IPS-20b (cell line): Measurements from ENCODE around the gene UBXN10.

Experiments
- H3K27ac ChIP-seq: one replicate; pipeline ENCODE4 v1.5.1; 2013; ENCODE audit warnings: low read length
- H3K27me3 ChIP-seq: 2 replicates; pipeline ENCODE4 v1.6.1; 2013; ENCODE audit warnings: mild to moderate bottlenecking, low read length, inconsistent platforms; ENCODE audit not compliant: insufficient read depth
- H3K36me3 ChIP-seq: 2 replicates; pipeline ENCODE4 v1.6.1; 2013; ENCODE audit warnings: low read depth, mild to moderate bottlenecking, inconsistent platforms, low read length, moderate library complexity; ENCODE audit not compliant: insufficient read depth
- H3K4me1 ChIP-seq: 2 replicates; pipeline ENCODE4 v1.6.1; 2013; ENCODE audit warnings: mild to moderate bottlenecking, control low read depth, inconsistent platforms, low read length, moderate library complexity; ENCODE audit not compliant: insufficient read depth
- H3K4me3 ChIP-seq: 2 replicates; pipeline ENCODE4 v1.5.1; 2013; ENCODE audit warnings: mild to moderate bottlenecking, low read length, inconsistent platforms
- H3K9ac ChIP-seq: 2 replicates; pipeline ENCODE4 v1.6.1; 2013; ENCODE audit warnings: low read depth, mild to moderate bottlenecking, inconsistent platforms, low read length, moderate library complexity
- H3K9me3 ChIP-seq: 2 replicates; pipeline ENCODE4 v1.6.1; 2013; ENCODE audit warnings: mild to moderate bottlenecking, low read depth, low read length, inconsistent platforms; ENCODE audit not compliant: insufficient read depth

Gene UBXN10

GRCh38 chr1:20178634-20179370, 7.1 kb upstream of the UBXN10 start:
- no peaks in the 10 kb centered on the region for H3K9me3 ChIP-seq
- H3K4me3 ChIP-seq, result no peak overlapping the region
- no peak overlapping the region for H3K9ac ChIP-seq
- H3K27me3 ChIP-seq, result peaks cover 32% of the 10 kb centered on the region
- H3K4me1 ChIP-seq, result no peaks in the 10 kb centered on the region
- H3K36me3 ChIP-seq, result no peaks in the 10 kb centered on the region
- no peak overlapping the region for H3K27ac ChIP-seq

- Histone ChIP-seq H3K9me3 (no peaks in the 10 kb centered on the region), H3K4me1 (no peaks in the 10 kb centered on the region), H3K9ac (no peak overlapping the region), H3K36me3 (no peaks in the 10 kb centered on the region), H3K27me3 (peaks cover 38% of the 10 kb centered on the region), H3K27ac (no peak overlapping the region), H3K4me3 (no peak overlapping the region)
These were observed 6.3 kb upstream of the UBXN10 start for GRCh38 chr1:20179371-20180128.

GRCh38 chr1:20180129-20180843, 5.6 kb upstream of the UBXN10 start:
- H3K27me3 ChIP-seq, result peaks cover 44% of the 10 kb centered on the region
- no peaks in the 10 kb centered on the region for H3K4me1 ChIP-seq
- H3K4me3 ChIP-seq, result no peak overlapping the region

DNA sequence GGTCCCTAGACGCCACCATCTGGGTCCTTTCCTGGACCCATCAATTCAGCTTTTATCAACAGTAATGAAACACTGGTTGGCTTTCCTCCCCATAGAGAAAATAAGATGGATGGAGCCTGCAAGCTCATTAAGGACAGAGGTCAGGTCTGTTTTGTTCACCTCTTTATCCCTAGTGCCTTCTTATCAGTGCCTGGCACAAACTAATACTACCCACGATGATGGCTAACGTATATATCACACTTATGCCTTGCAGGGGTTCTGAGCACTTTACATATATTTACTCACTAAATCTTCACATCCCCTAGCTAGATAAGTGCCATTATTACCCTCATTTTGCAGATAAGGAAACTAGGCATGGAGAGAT, 5.1 kb upstream of the UBXN10 start:
- Histone ChIP-seq H3K27ac (no peak overlapping the region), H3K27me3 (peaks cover 49% of the 10 kb centered on the region), H3K9ac (no peak overlapping the region), H3K9me3 (no peaks in the 10 kb centered on the region), H3K4me1 (no peaks in the 10 kb centered on the region), H3K4me3 (no peak overlapping the region), H3K36me3 (no peaks in the 10 kb centered on the region)

More at GRCh38 chr1:20180129-20180843, 5.6 kb upstream of the UBXN10 start:
- H3K36me3 ChIP-seq, result no peaks in the 10 kb centered on the region
- H3K27ac ChIP-seq, result no peak overlapping the region
- H3K9me3 ChIP-seq, result no peaks in the 10 kb centered on the region
- no peak overlapping the region for H3K9ac ChIP-seq

- Histone ChIP-seq H3K4me3 (no peak overlapping the region), H3K4me1 (no peaks in the 10 kb centered on the region), H3K27me3 (peaks cover 63% of the 10 kb centered on the region), H3K27ac (no peak overlapping the region), H3K9ac (no peak overlapping the region), H3K36me3 (no peaks in the 10 kb centered on the region), H3K9me3 (no peaks in the 10 kb centered on the region)
These were observed 3.5 kb upstream of the UBXN10 start for GRCh38 chr1:20182415-20182814.

GRCh38 chr1:20183035-20183434, 2.9 kb upstream of the UBXN10 start:
- no peak overlapping the region for H3K27ac ChIP-seq
- no peaks in the 10 kb centered on the region for H3K9me3 ChIP-seq
- no peaks in the 10 kb centered on the region for H3K4me1 ChIP-seq
- H3K9ac ChIP-seq, result no peak overlapping the region
- no peak overlapping the region for H3K4me3 ChIP-seq
- peaks cover 60% of the 10 kb centered on the region for H3K27me3 ChIP-seq
- H3K36me3 ChIP-seq, result no peaks in the 10 kb centered on the region

DNA sequence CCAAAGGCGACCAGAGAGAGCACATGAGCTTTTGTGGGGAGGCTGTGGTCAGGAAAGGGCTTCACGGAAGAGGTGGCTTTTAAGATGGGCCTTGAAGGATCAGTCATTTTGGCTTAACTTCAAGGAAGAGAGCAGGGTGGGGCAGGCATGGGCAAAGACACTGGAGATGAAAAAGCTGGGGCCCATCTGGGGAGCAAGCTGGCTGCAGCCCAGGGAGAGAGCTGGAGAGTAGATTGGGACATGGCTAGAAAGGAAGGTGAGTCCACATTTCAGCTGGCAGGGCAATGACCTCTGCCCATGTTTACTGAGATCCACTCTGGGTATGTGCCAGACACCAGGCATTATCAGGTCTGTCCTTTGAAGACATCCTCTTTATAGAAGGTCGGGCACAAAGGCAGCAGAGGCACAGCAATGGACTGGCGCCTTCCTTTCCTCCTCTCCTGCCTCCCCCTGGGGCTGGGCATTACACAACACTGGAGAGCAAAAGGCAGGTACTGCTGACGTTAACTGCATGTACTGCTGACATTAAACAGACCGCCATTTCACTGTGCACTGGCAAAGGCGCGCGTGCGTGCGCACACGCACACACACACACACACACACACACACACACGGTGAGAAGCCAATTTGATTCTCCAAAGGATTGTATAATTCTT, 2.2 kb upstream of the UBXN10 start:
- Histone ChIP-seq H3K27ac (no peak overlapping the region), H3K36me3 (no peaks in the 10 kb centered on the region), H3K4me3 (no peak overlapping the region), H3K9ac (no peak overlapping the region), H3K27me3 (peaks cover 61% of the 10 kb centered on the region), H3K4me1 (no peaks in the 10 kb centered on the region), H3K9me3 (no peaks in the 10 kb centered on the region)

DNA sequence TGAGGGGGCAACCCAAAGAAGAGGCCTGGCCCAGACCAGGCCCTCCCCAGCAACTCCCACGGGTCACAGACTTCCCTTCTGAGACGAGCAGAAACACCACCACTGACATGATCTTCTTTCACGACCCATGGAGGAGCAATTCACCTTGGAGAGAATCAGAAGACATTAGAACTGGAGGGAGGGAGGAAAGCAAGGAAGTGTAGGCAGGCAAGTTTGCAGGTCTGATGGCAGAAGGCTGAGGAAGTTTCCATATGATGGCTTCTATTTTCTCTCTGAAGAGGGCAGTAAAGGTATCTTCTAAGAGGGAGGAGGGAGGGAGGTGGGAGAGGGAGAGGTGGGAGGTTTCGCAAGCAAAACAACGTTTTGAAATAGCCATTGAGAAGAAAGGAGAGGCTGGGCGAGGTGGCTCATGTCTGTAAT, 1.4 kb upstream of the UBXN10 start:
- H3K27ac ChIP-seq, result no peak overlapping the region
- H3K36me3 ChIP-seq, result no peaks in the 10 kb centered on the region
- no peaks in the 10 kb centered on the region for H3K4me1 ChIP-seq
- H3K4me3 ChIP-seq, result no peak overlapping the region
- H3K9ac ChIP-seq, result no peak overlapping the region
- H3K9me3 ChIP-seq, result no peaks in the 10 kb centered on the region
- peaks cover 63% of the 10 kb centered on the region for H3K27me3 ChIP-seq

GRCh38 chr1:20184997-20185833, 681 bp upstream of the UBXN10 start:
- H3K4me3 ChIP-seq, result peak overlapping the region; percentile 63; the same call in 1 of the 2 replicates
- no peak overlapping the region; the same call in 1 of the 2 replicates for H3K9ac ChIP-seq
- H3K4me1 ChIP-seq, result no peaks in the 10 kb centered on the region
- H3K27me3 ChIP-seq, result peaks cover 56% of the 10 kb centered on the region
- H3K36me3 ChIP-seq, result no peaks in the 10 kb centered on the region
- no peak overlapping the region for H3K27ac ChIP-seq
- no peaks in the 10 kb centered on the region for H3K9me3 ChIP-seq

- no peaks in the 10 kb centered on the region for H3K4me1 ChIP-seq
- H3K9ac ChIP-seq, result no peak overlapping the region
- H3K4me3 ChIP-seq, result peak overlapping the region; percentile 71; the same call in 1 of the 2 replicates
- no peaks in the 10 kb centered on the region for H3K36me3 ChIP-seq
- peaks cover 52% of the 10 kb centered on the region for H3K27me3 ChIP-seq
- no peak overlapping the region for H3K27ac ChIP-seq
- no peaks in the 10 kb centered on the region for H3K9me3 ChIP-seq
These were observed 1.4 kb downstream of the UBXN10 start for GRCh38 chr1:20187103-20187812.
